K562 (cell line): ENCODE data around the gene MCU. TPM values are rescaled to one million over a fixed set of nuclear protein-coding genes. Genes with fewer than 3 reads are reported as not detected.

Experiments
- ATAC-seq: fragments of 200-7000 bp; cut with Tn5 transposase; 3 replicates; pipeline ENCODE4 v1.9.1; 2020; ENCODE audit warnings: moderate library complexity
- BruUV-seq: library from RNA; stranded (reverse); fragments of 400-500 nt; replicated peaks from 2 replicates; lab custom pipeline; 2021; lab: Mats Ljungman, UMichigan
- CTCF ChIA-PET: fragments of 300-600 bp; formaldehyde crosslinking; extraction: SDS; loops from one replicate; lab custom pipeline; 2021; ENCODE audit warnings: low intra/inter-chr PET ratio; lab: Yijun Ruan, JAX
- POLR2A ChIA-PET: fragments of 300-600, 350-650 bp; sonication (Branson Sonifier 250); formaldehyde crosslinking; extraction: SDS; loops from one replicate; lab custom pipeline; 2021; ENCODE audit warnings: antibody characterized with exemption, inconsistent platforms; lab: Yijun Ruan, JAX
- DNase-seq, 4 experiments: peaks; one replicate each; pipeline versions ENCODE4 v3.0.0 to v3.0.0-alpha.2; 2011 to 2018; ENCODE audit warnings: low spot score in 3 of 4, mixed read lengths in 3 of 4; ENCODE audit errors: extremely low read depth in 1 of 4
- FAIRE-seq: peaks from 2 replicates; lab custom pipeline; 2011; peaks lifted over from hg19 to GRCh38; lab: Jason Lieb, UNC
- H2AFZ ChIP-seq: 2 replicates; pipeline ENCODE4 v1.6.0; 2011; ENCODE audit warnings: low read depth, low read length, control low read depth, inconsistent platforms
- H3K27ac ChIP-seq: fragments of 200-600 bp; 3 replicates; pipeline ENCODE4 v1.8.0; 2011; ENCODE audit warnings: low read depth, mild to moderate bottlenecking, control low read depth, inconsistent platforms, low read length, moderate library complexity, mixed read lengths; ENCODE audit errors: extremely low read depth
- H3K27me3 ChIP-seq, 2 experiments: fragments of 300-600 bp in 1 of 2; 2 replicates in 1 of 2; 3 replicates in 1 of 2; pipeline versions ENCODE4 v1.6.0 to v1.8.0; 2011; ENCODE audit warnings: inconsistent platforms in 2 of 2, low read length in 2 of 2, mild to moderate bottlenecking in 1 of 2, mixed read lengths in 1 of 2, moderate library complexity in 1 of 2; ENCODE audit not compliant: control insufficient read depth in 2 of 2, insufficient read depth in 2 of 2
- H3K36me3 ChIP-seq: fragments of 300-600 bp; 3 replicates; pipeline ENCODE4 v1.8.0; 2011; ENCODE audit warnings: mild to moderate bottlenecking, low read length, inconsistent platforms; ENCODE audit not compliant: control insufficient read depth, insufficient read depth
- H3K4me1 ChIP-seq, 2 experiments: fragments of 200-600 bp in 1 of 2; replicated peaks in 1 of 2; 2 replicates in 1 of 2; 3 replicates in 1 of 2; pipeline versions ENCODE4 v1.5.1 to v1.8.0; 2011; ENCODE audit warnings: inconsistent platforms in 2 of 2, low read length in 2 of 2, mild to moderate bottlenecking in 1 of 2, mixed read lengths in 1 of 2, moderate library complexity in 1 of 2; ENCODE audit not compliant: control insufficient read depth in 2 of 2, insufficient read depth in 2 of 2
- H3K4me2 ChIP-seq: 2 replicates; pipeline ENCODE4 v1.6.1; 2011; ENCODE audit warnings: low read length, control low read depth, inconsistent platforms, mixed read lengths; ENCODE audit not compliant: insufficient read depth
- H3K4me3 ChIP-seq: fragments of 200-600 bp; sonication (generic), shearing (Covaris generic); 2 replicates; pipeline ENCODE4 v1.5.1; 2016; ENCODE audit warnings: control low read depth, inconsistent platforms
- H3K79me2 ChIP-seq: fragments of 200-600 bp; 3 replicates; pipeline ENCODE4 v1.8.0; 2011; ENCODE audit warnings: low read length, inconsistent platforms; ENCODE audit not compliant: control insufficient read depth, insufficient read depth
- H3K9ac ChIP-seq, 2 experiments: 2 replicates each; pipeline versions ENCODE4 v1.6.0 to v1.6.1; 2011; ENCODE audit warnings: low read depth in 2 of 2, low read length in 2 of 2, control low read depth in 1 of 2, inconsistent platforms in 1 of 2, mild to moderate bottlenecking in 1 of 2, mixed read lengths in 1 of 2; ENCODE audit not compliant: insufficient read depth in 1 of 2
- H3K9me1 ChIP-seq: one replicate; pipeline ENCODE4 v1.6.0; 2011; ENCODE audit warnings: inconsistent platforms, mild to moderate bottlenecking, low read length, moderate library complexity; ENCODE audit not compliant: control insufficient read depth, insufficient read depth
- H3K9me3 ChIP-seq: replicated peaks from 2 replicates; pipeline ENCODE4 v1.5.1; 2011; ENCODE audit warnings: low read depth, low read length, inconsistent platforms; ENCODE audit not compliant: control insufficient read depth, insufficient read depth
- H4K20me1 ChIP-seq: replicated peaks from 2 replicates; pipeline ENCODE4 v1.6.1; 2011; ENCODE audit warnings: low read length, inconsistent platforms, mixed read lengths; ENCODE audit not compliant: control insufficient read depth, insufficient read depth
- CREB3L1 ChIP-seq: fragments of 450-650 bp; IDR thresholded peaks from 2 replicates; pipeline ENCODE4 v1.6.1; 2014; ENCODE audit warnings: low read depth, mild to moderate bottlenecking, moderate library complexity, borderline replicate concordance
- EHMT2 ChIP-seq: fragments of 450-650 bp; IDR thresholded peaks from 2 replicates; pipeline ENCODE4 v1.6.1; 2018; ENCODE audit warnings: antibody characterized with exemption
- FOSL1 ChIP-seq: fragments of 200-800 bp; sonication (Bioruptor generic); conservative IDR thresholded peaks from 2 replicates; pipeline ENCODE4 v1.6.1; 2016; ENCODE audit warnings: missing genetic modification characterization, missing compliant biosample characterization
- FOXK2 ChIP-seq, 2 experiments: fragments of 450-650 bp; IDR thresholded peaks in 1 of 2; conservative IDR thresholded peaks in 1 of 2; 2 replicates each; pipeline ENCODE4 v1.6.1; 2016; ENCODE audit warnings: low read depth in 2 of 2, mild to moderate bottlenecking in 1 of 2
- SIX5 ChIP-seq, 2 experiments: IDR thresholded peaks; 2 replicates each; pipeline ENCODE4 v1.6.1; 2011; ENCODE audit warnings: low read length in 2 of 2, borderline replicate concordance in 1 of 2, low read depth in 1 of 2, mild to moderate bottlenecking in 1 of 2, moderate library complexity in 1 of 2; ENCODE audit not compliant: insufficient read depth in 1 of 2
- SP1 ChIP-seq: sonication (generic); formaldehyde crosslinking; IDR thresholded peaks from 2 replicates; pipeline ENCODE4 v1.8.1; 2022; ENCODE audit warnings: mild to moderate bottlenecking, missing genetic modification reagents
- TFAM ChIP-seq: fragments of 250-450 bp; sonication (Bioruptor Pico); conservative IDR thresholded peaks from 2 replicates; pipeline ENCODE4 v1.5.0; 2021; ENCODE audit warnings: mild to moderate bottlenecking, moderate library complexity
- XRCC5 ChIP-seq: fragments of 200-400 bp; formaldehyde crosslinking; IDR thresholded peaks from 2 replicates; pipeline ENCODE4 v1.6.1; 2017; ENCODE audit warnings: low read depth, mild to moderate bottlenecking, low read length
- ZNF121 ChIP-seq: sonication (generic); formaldehyde crosslinking; conservative IDR thresholded peaks from 2 replicates; pipeline ENCODE4 v1.8.0; 2022; ENCODE audit warnings: missing genetic modification reagents
- ZNF124 ChIP-seq: sonication (generic); formaldehyde crosslinking; IDR thresholded peaks from 2 replicates; pipeline ENCODE4 v1.8.1; 2022; ENCODE audit warnings: missing genetic modification reagents
- ZNF507 ChIP-seq: conservative IDR thresholded peaks from 2 replicates; pipeline ENCODE4 v1.6.1; 2017; ENCODE audit warnings: missing genetic modification characterization, missing compliant biosample characterization
- WGBS: fragments of 100-300 bp; shearing (Covaris generic); methylation state at CpG from one replicate; pipeline ENCODE4 v1.1.6; 2016; ENCODE audit warnings: low coverage, mixed read lengths; ENCODE audit not compliant: insufficient coverage; ENCODE audit errors: missing lambda C conversion rate; 5-methylcytosine and 5-hydroxymethylcytosine counted together
- in situ Hi-C: fragments of 300-500 bp; cut with MboI; formaldehyde crosslinking; loops from 4 replicates; pipeline ENCODE4 v1.15.0; 2018; ENCODE audit warnings: inconsistent platforms, mixed read lengths
- intact Hi-C: fragments of 100-400 bp; cut with micrococcal nuclease; formaldehyde crosslinking; loops from 2 replicates; pipeline ENCODE4 v1.14.2; 2022
- polyA plus RNA-seq, 8 experiments: library from polyadenylated mRNA; depleted of rRNA in 4 of 8; stranded (reverse) in 5 of 8; unstranded in 3 of 8; fragments of >200 nt; fragmentation: Nextera tagmentation in 2 of 8; fragmentation: Illumina TruSeq in 1 of 8; extraction: Ambion mirVana in 2 of 8; extraction: Trizol in 1 of 8; gene quantifications; 2 replicates each; pipeline versions ENCODE4 v1.2.1 to v1.2.3, GENCODE V29; 2011 to 2014; ENCODE audit warnings: inconsistent platforms in 1 of 8, missing spikeins in 1 of 8
- total RNA-seq, 7 experiments: library from RNA; depleted of rRNA in 6 of 7; stranded (reverse); fragments of >200 nt in 6 of 7; fragmentation: Illumina TruSeq in 2 of 7; extraction: Trizol in 2 of 7; gene quantifications; 2 replicates each; pipeline versions ENCODE4 v1.2.1 to v1.2.3, GENCODE V29; 2011 to 2021; ENCODE audit warnings: low replicate concordance in 1 of 7

Gene MCU
- total and polyA plus RNA-seq, 9 of the 15 experiments (the other 6 are each of a cell fraction or from before 2014, with no cell fraction given): 8.2 to 88.8 (median 21.3) TPM

GRCh38 chr10:72658696-72659400 lies 33.1 kb upstream of the MCU start:
- Histone ChIP-seq H2AFZ (peak overlapping the region; percentile 11; the same call in 1 of the 2 replicates), H3K4me3 (no peak overlapping the region), H3K4me1 (peaks cover 3 to 5% of the 10 kb centered on the region in 2 experiments; a peak in 2 of 5 replicates), H3K36me3 (no peaks in the 10 kb centered on the region), H3K27me3 (no peaks in the 10 kb centered on the region), H3K9me1 (no peaks in the 10 kb centered on the region), H4K20me1 (no peaks in the 10 kb centered on the region), H3K27ac (no peak overlapping the region), H3K9ac (no peak overlapping the region), H3K9me3 (no peaks in the 10 kb centered on the region), H3K4me2 (no peak overlapping the region), H3K79me2 (no peaks in the 10 kb centered on the region)
- intact Hi-C loops (no loop called here), in situ Hi-C loops (no loop called here)
- CTCF ChIA-PET: no interaction called here
- TF ChIP-seq SIX5 (IDR thresholded peaks at IDR 0.05; ENCODE audit: borderline replicate concordance in 1 of 2, insufficient read depth in 1 of 2, low read depth in 1 of 2, low read length in 2 of 2): no peak
- TF ChIP-seq FOXK2 (conservative IDR thresholded peaks at IDR 0.05 in 1 of 2, IDR thresholded peaks at IDR 0.05 in 1 of 2; ENCODE audit: low read depth in 2 of 2): 0 out of 4 replicates have a peak, but pooled peaks of 1 of the 2 experiments have one; percentile 28
- ATAC-seq: no peak
- POLR2A ChIA-PET: interaction anchor here (0.6 to 1.6 kb wide), 6 partner anchors 9 to 38 kb away, joined by 3 to 6 read pairs (median 3); no protein-coding TSS in a partner anchor
- no TSS peak for BruUV-seq
- no peak for FAIRE-seq
- 58% methylated on average over 5 of the region's 5 CpGs for WGBS
- no peak for DNase-seq

GRCh38 chr10:72659694-72660093 lies 32.2 kb upstream of the MCU start:
- ATAC-seq (peak; percentile 71), FAIRE-seq (no peak), DNase-seq (peak in 1 of 4 experiments; percentile 60)
- CTCF ChIA-PET: no interaction called here
- Histone ChIP-seq H4K20me1 (no peaks in the 10 kb centered on the region), H3K9me3 (no peaks in the 10 kb centered on the region), H3K27ac (no peak overlapping the region), H3K4me1 (peaks cover 3 to 5% of the 10 kb centered on the region in 2 experiments; a peak in 2 of 5 replicates), H3K4me2 (peak overlapping the region; percentile 45; the same call in 1 of the 2 replicates), H3K4me3 (no peak overlapping the region), H3K27me3 (no peaks in the 10 kb centered on the region), H3K9me1 (no peaks in the 10 kb centered on the region), H2AFZ (peak overlapping the region; percentile 74), H3K9ac (no peak overlapping the region), H3K79me2 (no peaks in the 10 kb centered on the region), H3K36me3 (no peaks in the 10 kb centered on the region)
- 24% methylated on average over 7 of the region's 8 CpGs for WGBS
- intact Hi-C loops: no loop called here
- in situ Hi-C loops: no loop called here
- no TSS peak for BruUV-seq
- POLR2A ChIA-PET: interaction anchor here (1.4 to 1.6 kb wide), 2 partner anchors 10 to 39 kb away, joined by 3 read pairs; no protein-coding TSS in a partner anchor
- no peak for TF ChIP-seq ZNF121 (CRISPR knock-in tag)
- no peak for TF ChIP-seq TFAM (CRISPR knock-in tag)
- TF ChIP-seq SP1 (CRISPR knock-in tag): no peak
- no peak for TF ChIP-seq ZNF124 (CRISPR knock-in tag)
- TF ChIP-seq CREB3L1: no peak; the same call in 1 of the 2 replicates
- no peak for TF ChIP-seq XRCC5
- no peak for TF ChIP-seq ZNF507 (tag)
- peak; percentile 46; the same call in 1 of the 2 replicates for TF ChIP-seq EHMT2
- peak; percentile 69 for TF ChIP-seq FOSL1 (tag)
